Measurements from ENCODE around the gene RBBP8NL.

RBBP8NL gene

DNA sequence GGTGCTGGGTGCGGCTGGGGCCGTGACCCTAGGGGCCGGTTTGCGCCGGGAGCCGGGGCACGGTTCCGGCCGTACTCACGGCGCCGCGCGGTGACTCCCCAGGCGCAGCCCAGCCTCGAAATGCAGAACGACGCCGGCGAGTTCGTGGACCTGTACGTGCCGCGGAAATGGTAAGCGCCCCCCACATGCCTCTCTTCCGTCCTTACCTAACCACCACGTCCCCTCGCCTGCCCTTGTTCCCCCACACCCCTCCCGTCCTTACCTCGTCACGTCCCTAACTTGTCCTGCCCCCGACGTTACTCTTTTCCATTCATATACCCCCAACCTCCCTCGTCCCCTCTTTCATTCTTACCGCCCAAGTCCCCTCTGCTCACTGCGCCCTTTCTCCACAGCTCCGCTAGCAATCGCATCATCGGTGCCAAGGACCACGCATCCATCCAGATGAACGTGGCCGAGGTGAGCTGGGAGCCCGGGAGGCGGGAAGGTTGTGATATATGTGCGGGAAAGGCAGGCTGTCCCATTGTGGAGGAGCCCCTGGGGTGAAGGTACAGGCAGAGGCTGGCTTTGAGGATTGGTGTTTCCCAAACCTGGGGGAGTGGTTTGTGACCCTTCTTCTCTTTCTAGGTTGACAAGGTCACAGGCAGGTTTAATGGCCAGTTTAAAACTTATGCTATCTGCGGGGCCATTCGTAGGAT, 40.0 kb downstream of the RBBP8NL start:
- no peak for DNase-seq (ENCODE audit: extremely low read depth, low read depth)
- H3K4me3 ChIP-seq (replicated peaks; ENCODE audit: low read depth, low read length): peak overlapping the region; percentile 95
- TF ChIP-seq, protein P1, sequence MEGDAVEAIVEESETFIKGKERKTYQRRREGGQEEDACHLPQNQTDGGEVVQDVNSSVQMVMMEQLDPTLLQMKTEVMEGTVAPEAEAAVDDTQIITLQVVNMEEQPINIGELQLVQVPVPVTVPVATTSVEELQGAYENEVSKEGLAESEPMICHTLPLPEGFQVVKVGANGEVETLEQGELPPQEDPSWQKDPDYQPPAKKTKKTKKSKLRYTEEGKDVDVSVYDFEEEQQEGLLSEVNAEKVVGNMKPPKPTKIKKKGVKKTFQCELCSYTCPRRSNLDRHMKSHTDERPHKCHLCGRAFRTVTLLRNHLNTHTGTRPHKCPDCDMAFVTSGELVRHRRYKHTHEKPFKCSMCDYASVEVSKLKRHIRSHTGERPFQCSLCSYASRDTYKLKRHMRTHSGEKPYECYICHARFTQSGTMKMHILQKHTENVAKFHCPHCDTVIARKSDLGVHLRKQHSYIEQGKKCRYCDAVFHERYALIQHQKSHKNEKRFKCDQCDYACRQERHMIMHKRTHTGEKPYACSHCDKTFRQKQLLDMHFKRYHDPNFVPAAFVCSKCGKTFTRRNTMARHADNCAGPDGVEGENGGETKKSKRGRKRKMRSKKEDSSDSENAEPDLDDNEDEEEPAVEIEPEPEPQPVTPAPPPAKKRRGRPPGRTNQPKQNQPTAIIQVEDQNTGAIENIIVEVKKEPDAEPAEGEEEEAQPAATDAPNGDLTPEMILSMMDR (IDR thresholded peaks at IDR 0.05; ENCODE audit: low read depth, low read length, missing control alignments): no peak

- TF ChIP-seq, protein P1 (IDR thresholded peaks at IDR 0.05; ENCODE audit: low read depth, low read length, missing control alignments): no peak
- peak; percentile 56 for DNase-seq (ENCODE audit: extremely low read depth, low read depth)
- H3K4me3 ChIP-seq (replicated peaks; ENCODE audit: low read depth, low read length): peak within 1 kb of the TSS; percentile 95
These were observed 40.7 kb downstream of the RBBP8NL start, which contains the start of gene RPS21 for GRCh38 chr20:62386383-62387218. RPS21 (plus strand) TSS chr20:62387103; CDS start chr20:62387339, 236 bp downstream.

GRCh38 chr20:62382306-62383198, 44.8 kb downstream of the RBBP8NL start:
- TF ChIP-seq, protein P1 (IDR thresholded peaks at IDR 0.05; ENCODE audit: low read depth, low read length, missing control alignments): peak; percentile 96
- no peak for DNase-seq (ENCODE audit: extremely low read depth, low read depth)
- H3K4me3 ChIP-seq (replicated peaks; ENCODE audit: low read depth, low read length): no peak overlapping the region

DNA sequence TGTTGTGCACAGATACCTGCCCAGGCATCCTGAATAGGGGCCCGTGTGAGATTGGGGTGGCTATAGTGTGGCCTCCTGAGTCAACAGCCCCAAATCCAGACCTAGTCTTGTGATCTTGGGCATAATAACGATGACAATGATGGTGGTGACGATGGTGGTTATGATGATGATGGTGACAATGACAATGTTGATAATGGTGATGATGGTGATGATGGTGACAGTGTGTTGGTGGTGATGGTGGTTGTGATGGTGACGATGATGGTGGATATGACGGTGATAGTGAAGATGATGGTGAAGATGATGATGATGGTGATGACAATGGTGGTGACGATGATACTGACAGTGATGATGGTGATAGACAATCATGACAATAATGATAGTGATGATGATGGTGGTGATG, 45.5 kb downstream of the RBBP8NL start:
- no peak overlapping the region for H3K4me3 ChIP-seq (replicated peaks; ENCODE audit: low read depth, low read length)
- no peak for DNase-seq (ENCODE audit: extremely low read depth, low read depth)
- TF ChIP-seq, protein P1 (IDR thresholded peaks at IDR 0.05; ENCODE audit: low read depth, low read length, missing control alignments): no peak

DNA sequence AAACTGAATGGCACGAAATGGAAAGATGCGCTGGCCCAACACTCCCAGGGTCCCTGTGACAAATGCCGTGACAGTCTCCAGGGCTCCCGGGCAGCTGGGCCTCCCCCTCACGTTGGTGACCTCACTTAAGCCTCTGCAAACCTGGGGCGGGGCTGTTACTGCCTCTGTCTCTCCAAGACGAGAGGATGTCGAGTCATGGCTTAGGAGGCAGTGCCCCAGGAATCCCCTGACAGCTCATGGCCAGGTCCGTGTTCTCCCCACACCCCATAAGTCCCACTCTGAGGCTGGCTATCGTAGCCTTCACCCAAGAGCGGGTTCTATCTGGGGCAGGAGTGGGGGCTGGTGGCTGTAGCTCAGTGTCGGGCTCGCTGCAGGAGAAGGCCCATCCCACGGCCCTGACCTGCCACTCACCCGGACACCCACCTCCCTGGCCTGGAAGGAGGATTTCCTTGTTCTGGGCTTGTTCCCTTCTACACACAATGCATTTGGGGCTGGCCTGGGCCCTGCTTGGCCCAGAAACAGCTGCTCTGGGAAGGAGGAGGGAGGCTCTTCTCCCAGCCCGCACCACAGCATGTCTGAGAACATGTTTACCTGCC, 46.0 kb downstream of the RBBP8NL start:
- TF ChIP-seq, protein P1 (IDR thresholded peaks at IDR 0.05; ENCODE audit: low read depth, low read length, missing control alignments): no peak
- no peak for DNase-seq (ENCODE audit: extremely low read depth, low read depth)
- H3K4me3 ChIP-seq (replicated peaks; ENCODE audit: low read depth, low read length): no peak overlapping the region

- no peak for DNase-seq (ENCODE audit: extremely low read depth, low read depth)
- no peak overlapping the region for H3K4me3 ChIP-seq (replicated peaks; ENCODE audit: low read depth, low read length)
- TF ChIP-seq, protein P1 (IDR thresholded peaks at IDR 0.05; ENCODE audit: low read depth, low read length, missing control alignments): no peak
These were observed 49.1 kb downstream of the RBBP8NL start for GRCh38 chr20:62378215-62378614.

Data from HFF-Myc (cell line).